ENCODE measurements around the gene NT5DC1.

The NT5DC1 gene

DNA sequence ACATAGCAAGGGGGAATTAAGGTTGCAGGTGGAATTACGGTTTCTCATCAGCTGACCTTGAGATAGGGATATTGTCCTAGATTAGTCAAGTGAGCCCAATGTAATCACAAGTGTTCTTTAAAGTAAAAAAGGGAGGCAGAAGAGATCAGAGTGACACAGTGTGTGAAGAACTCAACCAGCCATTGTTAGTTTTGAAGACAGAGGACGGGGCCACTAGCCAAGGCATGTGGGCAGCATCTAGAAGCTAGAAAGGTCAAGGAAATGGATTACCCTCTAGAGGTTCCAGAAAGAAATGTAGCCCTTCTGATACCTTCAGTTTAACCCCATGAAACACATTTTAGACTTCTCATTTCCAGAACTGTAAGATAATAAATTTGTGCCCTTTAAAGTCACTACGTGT is 197.6 kb downstream of the NT5DC1 start:
- in situ Hi-C loops (cut with MboI; ENCODE audit: low pct_unique_long_range_greater_than_20kb, low sequenced_read_pairs, unreplicated experiment), result no loop called here
- TF ChIP-seq, protein P1, sequence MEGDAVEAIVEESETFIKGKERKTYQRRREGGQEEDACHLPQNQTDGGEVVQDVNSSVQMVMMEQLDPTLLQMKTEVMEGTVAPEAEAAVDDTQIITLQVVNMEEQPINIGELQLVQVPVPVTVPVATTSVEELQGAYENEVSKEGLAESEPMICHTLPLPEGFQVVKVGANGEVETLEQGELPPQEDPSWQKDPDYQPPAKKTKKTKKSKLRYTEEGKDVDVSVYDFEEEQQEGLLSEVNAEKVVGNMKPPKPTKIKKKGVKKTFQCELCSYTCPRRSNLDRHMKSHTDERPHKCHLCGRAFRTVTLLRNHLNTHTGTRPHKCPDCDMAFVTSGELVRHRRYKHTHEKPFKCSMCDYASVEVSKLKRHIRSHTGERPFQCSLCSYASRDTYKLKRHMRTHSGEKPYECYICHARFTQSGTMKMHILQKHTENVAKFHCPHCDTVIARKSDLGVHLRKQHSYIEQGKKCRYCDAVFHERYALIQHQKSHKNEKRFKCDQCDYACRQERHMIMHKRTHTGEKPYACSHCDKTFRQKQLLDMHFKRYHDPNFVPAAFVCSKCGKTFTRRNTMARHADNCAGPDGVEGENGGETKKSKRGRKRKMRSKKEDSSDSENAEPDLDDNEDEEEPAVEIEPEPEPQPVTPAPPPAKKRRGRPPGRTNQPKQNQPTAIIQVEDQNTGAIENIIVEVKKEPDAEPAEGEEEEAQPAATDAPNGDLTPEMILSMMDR (IDR thresholded peaks at IDR 0.05; ENCODE audit: extremely low read depth, insufficient read depth, missing control alignments), result no peak
- DNase-seq (ENCODE audit: low spot score), result no peak

DNA sequence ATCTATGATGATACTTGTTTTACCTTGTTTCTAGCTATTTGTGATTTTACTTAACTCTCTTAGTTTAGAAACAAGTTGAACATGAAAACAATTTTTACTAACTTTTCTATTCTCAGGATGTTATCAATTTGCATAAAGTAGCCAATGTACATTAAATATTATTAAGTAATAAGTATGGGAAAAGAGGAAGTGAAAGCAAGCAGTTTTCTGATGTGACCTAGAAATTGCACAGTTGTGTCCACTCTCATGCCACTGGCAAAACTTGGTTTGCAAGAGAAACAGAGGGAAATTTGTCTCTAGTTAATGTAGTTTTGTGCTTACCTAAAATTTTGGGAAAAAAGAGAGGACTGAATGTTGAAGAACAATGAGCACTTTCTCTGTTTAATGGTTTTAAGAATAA is 198.3 kb downstream of the NT5DC1 start:
- in situ Hi-C loops (cut with MboI; ENCODE audit: low pct_unique_long_range_greater_than_20kb, low sequenced_read_pairs, unreplicated experiment), result no loop called here
- no peak for DNase-seq (ENCODE audit: low spot score)
- TF ChIP-seq, protein P1 (IDR thresholded peaks at IDR 0.05; ENCODE audit: extremely low read depth, insufficient read depth, missing control alignments), result no peak
